Chondrocyte (in vitro differentiated cells): ENCODE data around the gene NUDT7. TPM values are rescaled to one million over a fixed set of nuclear protein-coding genes. Genes with fewer than 3 reads are reported as not detected.

ENCODE experiments used
- DNase-seq: peaks from one replicate; pipeline ENCODE4 v3.0.0; 2021; ENCODE audit warnings: mixed read lengths, low spot score
- H3K27ac Mint-ChIP-seq: one replicate; pipeline ENCODE4 v1.8.0; 2021; ENCODE audit warnings: mild to moderate bottlenecking, moderate library complexity, mixed read lengths; ENCODE audit not compliant: unreplicated experiment
- H3K27me3 Mint-ChIP-seq: 2 replicates; pipeline ENCODE4 v1.8.0; 2021; ENCODE audit warnings: low read depth, mixed read lengths
- H3K36me3 Mint-ChIP-seq: 2 replicates; pipeline ENCODE4 v1.8.0; 2021; ENCODE audit warnings: low read depth, mixed read lengths
- H3K4me1 Mint-ChIP-seq: 2 replicates; pipeline ENCODE4 v1.8.0; 2021; ENCODE audit warnings: low read depth, mild to moderate bottlenecking, mixed read lengths
- H3K4me3 Mint-ChIP-seq: one replicate; pipeline ENCODE4 v1.8.0; 2021; ENCODE audit warnings: mild to moderate bottlenecking, moderate library complexity, mixed read lengths; ENCODE audit not compliant: unreplicated experiment
- H3K9me3 Mint-ChIP-seq: 2 replicates; pipeline ENCODE4 v1.8.0; 2021; ENCODE audit warnings: low read depth, mixed read lengths
- total RNA-seq: library from RNA; stranded (reverse); gene quantifications from 3 replicates; pipeline ENCODE4 v1.2.1, GENCODE V29; 2021
- TF ChIP-seq, protein P1 (sequence below): fragments of 200-600 bp; sonication (generic); IDR thresholded peaks from 2 replicates; pipeline ENCODE4 v1.5.0; 2021; ENCODE audit warnings: antibody characterized with exemption, mild to moderate bottlenecking, moderate library complexity

The NUDT7 gene
- total RNA-seq, 1 donor from 2014 or later = 2.1 TPM

DNA sequence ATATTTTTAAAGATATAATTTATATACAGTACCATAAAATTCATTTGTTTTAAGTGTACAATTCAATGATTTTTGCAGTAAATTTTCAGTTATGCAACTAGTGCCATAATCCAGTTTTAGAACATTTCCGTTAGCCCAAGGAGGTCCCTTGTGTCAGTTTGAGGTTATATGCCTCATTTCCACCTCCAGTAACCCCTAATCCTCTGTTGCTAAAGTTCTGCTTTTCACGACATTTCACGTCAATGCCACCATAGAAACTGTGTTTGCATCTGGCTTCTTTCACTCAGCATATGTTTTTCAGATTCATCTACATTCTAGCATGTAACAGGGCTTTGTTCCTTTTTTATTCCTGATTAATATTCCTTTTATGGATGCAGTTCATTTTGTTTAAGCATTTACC is 42.4 kb upstream of the NUDT7 start:
- H3K27me3 Mint-ChIP-seq = peaks cover 25% of the 10 kb centered on the region
- TF ChIP-seq, protein P1, sequence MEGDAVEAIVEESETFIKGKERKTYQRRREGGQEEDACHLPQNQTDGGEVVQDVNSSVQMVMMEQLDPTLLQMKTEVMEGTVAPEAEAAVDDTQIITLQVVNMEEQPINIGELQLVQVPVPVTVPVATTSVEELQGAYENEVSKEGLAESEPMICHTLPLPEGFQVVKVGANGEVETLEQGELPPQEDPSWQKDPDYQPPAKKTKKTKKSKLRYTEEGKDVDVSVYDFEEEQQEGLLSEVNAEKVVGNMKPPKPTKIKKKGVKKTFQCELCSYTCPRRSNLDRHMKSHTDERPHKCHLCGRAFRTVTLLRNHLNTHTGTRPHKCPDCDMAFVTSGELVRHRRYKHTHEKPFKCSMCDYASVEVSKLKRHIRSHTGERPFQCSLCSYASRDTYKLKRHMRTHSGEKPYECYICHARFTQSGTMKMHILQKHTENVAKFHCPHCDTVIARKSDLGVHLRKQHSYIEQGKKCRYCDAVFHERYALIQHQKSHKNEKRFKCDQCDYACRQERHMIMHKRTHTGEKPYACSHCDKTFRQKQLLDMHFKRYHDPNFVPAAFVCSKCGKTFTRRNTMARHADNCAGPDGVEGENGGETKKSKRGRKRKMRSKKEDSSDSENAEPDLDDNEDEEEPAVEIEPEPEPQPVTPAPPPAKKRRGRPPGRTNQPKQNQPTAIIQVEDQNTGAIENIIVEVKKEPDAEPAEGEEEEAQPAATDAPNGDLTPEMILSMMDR = no peak
- H3K4me3 Mint-ChIP-seq = no peak overlapping the region
- H3K36me3 Mint-ChIP-seq = no peaks in the 10 kb centered on the region
- no peaks in the 10 kb centered on the region for H3K4me1 Mint-ChIP-seq
- no peaks in the 10 kb centered on the region for H3K9me3 Mint-ChIP-seq
- H3K27ac Mint-ChIP-seq = no peak overlapping the region
- no peak for DNase-seq

DNA sequence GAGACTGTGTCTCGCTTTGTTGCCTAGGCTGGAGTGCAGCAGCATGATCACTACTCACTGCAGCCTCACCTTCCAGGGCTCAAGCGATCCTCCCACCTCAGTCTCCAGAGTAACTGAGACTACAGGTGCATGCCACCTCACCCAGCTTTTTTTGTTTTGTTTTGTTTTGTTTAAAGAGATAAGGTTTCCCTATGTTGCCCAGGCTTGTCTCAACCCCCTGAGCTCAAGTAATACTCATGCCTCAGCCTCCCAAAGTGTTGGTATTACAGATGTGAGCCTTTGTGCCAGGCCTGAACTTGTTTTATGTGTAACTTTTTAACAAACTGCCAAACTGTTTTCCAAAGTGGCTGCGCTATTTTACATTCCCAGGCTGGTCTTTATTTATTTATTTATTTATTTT is 41.8 kb upstream of the NUDT7 start:
- Mint-ChIP-seq H3K27me3 (peaks cover 23% of the 10 kb centered on the region), H3K9me3 (no peaks in the 10 kb centered on the region), H3K4me1 (no peaks in the 10 kb centered on the region), H3K36me3 (no peaks in the 10 kb centered on the region), H3K27ac (no peak overlapping the region), H3K4me3 (no peak overlapping the region)
- no peak for DNase-seq
- TF ChIP-seq, protein P1 = no peak

DNA sequence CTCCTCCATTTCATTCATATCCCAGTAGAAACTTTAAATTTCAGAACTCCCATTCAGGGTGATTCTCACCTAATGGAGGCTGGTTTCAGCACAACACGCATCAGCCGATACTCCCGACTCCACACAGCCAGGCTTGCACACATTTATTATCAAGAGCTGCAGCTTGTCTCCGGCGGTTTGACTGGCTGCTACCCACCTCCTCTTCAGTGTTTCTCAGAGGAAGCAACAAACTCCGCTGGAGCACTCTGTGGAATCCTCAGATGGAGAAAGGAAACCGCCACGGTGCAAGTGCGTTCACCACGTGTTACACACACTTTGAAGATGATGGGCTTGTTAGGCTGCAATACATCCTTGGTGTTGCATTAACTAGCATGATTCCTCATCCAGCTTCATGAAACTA is 39.7 kb upstream of the NUDT7 start:
- H3K9me3 Mint-ChIP-seq = no peaks in the 10 kb centered on the region
- H3K4me3 Mint-ChIP-seq = no peak overlapping the region
- TF ChIP-seq, protein P1 = no peak
- no peak overlapping the region for H3K27ac Mint-ChIP-seq
- H3K4me1 Mint-ChIP-seq = no peaks in the 10 kb centered on the region
- no peak for DNase-seq
- no peaks in the 10 kb centered on the region for H3K36me3 Mint-ChIP-seq
- H3K27me3 Mint-ChIP-seq = peaks cover 18% of the 10 kb centered on the region

DNA sequence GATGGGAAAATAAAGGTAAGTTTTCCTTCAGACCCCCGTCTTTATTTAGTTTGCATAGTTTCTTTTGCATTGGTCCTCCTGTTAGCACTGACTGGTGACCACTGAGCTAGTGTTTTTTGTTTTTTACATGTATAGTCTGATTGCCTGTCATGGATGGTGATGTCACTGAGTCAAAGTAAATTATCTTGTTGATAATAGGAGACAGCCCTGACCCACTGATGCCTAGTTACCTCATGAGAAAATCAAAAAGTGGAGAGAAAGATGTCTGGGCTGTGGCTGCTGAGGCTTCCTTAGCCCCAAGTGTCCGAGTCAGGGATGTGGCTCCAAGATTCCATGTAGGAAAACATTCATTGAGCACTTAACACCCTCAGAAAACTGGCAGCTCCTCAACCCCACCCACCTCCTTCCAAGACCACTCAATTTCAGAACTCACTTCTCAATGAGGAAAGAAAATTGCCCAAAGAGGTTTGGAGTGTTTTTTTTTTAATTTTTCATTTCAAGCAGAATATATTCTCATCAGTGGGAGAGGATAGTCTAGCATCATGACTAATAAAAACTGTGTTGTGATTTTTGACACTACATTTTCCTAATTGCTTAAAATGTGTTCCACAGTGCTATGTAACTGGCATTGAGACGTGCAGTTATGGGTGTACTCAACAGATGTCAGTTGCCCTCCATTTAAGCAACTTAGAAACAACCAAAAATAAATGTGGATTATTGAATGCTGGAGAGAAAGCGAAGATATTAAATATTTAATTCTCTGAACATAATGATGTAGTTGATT is 38.7 kb upstream of the NUDT7 start:
- no peak overlapping the region for H3K4me3 Mint-ChIP-seq
- peaks cover 20% of the 10 kb centered on the region for H3K27me3 Mint-ChIP-seq
- no peak for DNase-seq
- no peak overlapping the region for H3K27ac Mint-ChIP-seq
- H3K36me3 Mint-ChIP-seq = no peaks in the 10 kb centered on the region
- H3K9me3 Mint-ChIP-seq = no peaks in the 10 kb centered on the region
- H3K4me1 Mint-ChIP-seq = no peaks in the 10 kb centered on the region
- TF ChIP-seq, protein P1 = no peak

DNA sequence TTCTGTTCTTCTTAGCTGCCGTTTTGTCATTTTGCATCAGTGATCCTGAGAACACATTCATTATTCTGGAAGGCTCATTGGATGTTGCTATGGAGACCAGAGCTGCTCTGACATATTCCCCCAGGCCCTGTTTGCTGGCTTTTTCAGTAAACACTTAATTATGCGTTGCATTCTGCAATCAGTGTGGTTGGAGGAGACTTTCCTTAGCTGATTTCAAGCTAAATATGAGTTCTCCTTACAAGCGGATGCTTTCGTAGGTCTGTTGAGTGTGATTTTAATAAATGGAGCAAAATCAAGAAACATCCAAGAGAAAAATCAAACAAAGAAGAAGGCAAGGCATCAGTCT is 38.2 kb upstream of the NUDT7 start:
- peaks cover 20% of the 10 kb centered on the region for H3K27me3 Mint-ChIP-seq

More for the DNA sequence above, 38.2 kb upstream of the NUDT7 start:
- Mint-ChIP-seq H3K27ac (no peak overlapping the region), H3K9me3 (no peaks in the 10 kb centered on the region), H3K4me3 (no peak overlapping the region), H3K36me3 (no peaks in the 10 kb centered on the region), H3K4me1 (no peaks in the 10 kb centered on the region)
- TF ChIP-seq, protein P1 = no peak
- DNase-seq = no peak
